Inflammatory macrophage treated with lipopolysaccharide for 4 hours (primary cell): ENCODE data around the gene SYNPR.

Experiments
- DNase-seq: peaks from one replicate; pipeline ENCODE4 v3.0.0-alpha.2; 2020

The SYNPR gene

DNA sequence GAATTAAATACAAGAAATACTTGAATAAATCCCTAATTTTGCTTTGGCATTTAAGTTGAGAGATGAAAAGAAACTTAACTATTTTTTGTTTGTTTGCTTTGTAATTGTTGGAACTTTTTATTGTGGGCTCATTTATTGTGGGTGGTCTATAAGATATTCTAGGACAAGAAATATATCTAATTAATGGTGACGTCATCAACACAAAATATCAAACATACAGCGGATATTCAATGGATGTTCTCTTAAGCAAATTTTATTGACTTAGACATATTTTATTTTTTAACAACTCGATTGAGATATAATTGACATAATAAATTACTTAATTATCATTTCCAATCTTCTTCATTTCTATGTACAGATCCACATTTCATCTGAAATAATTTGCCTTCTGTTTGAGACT lies 30.0 kb downstream of the SYNPR start:
- DNase-seq = no peak

DNA sequence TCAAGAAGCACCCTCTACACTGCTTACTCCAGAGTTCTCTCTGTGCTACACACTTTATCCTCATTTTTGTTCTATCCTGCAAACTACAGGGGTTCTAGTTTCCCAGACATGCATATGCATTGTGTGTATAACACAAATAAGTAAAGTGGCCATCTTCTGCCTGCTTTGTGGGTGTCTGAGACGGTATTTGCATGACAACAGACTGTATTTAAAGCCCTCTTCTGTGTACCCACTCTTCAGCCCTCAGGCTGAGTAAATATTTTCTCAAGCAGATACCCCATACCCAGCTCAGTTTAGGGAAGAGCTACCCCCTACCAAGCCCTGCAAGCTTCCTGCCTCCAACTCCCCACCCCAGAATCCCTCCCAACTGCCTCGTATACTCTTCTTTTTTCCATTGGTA lies 31.7 kb downstream of the SYNPR start:
- no peak for DNase-seq

DNA sequence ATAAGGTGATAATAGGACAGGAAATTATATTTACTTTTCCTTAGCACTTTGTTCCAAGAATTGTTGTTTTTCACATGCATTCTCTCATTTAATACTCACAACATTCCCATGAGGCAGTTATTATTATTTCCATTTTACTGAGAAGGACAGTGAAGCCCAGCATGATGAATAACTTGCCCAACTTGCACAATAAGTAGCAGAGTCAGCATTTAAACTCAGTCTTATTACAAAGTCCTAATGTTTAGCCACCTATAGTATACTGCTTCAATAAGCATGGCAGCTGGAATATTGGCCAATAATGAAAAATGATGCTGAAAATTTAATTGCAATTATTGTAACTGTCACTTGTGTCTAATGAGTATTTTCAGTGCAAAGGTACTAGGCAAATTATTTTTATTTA lies 45.7 kb downstream of the SYNPR start:
- no peak for DNase-seq

DNA sequence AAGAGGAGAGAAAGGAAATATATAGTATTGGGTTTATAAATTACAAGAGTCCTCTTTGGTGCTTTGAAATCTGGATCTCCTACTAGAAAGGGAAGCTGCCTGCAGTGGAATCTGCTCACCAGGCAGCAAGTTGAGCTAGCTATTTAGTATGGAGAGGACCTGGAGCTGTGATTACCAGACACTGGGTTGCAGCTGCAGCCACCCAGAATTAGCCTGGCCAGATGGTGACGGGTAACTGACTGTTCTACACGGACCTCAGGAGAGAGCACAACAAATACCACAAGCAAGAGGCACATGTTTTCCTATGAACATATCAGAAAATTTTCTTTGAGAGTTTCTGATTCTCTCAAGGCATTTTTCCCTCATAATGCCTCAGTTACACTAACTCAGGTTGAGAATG lies 46.5 kb downstream of the SYNPR start:
- no peak for DNase-seq

DNA sequence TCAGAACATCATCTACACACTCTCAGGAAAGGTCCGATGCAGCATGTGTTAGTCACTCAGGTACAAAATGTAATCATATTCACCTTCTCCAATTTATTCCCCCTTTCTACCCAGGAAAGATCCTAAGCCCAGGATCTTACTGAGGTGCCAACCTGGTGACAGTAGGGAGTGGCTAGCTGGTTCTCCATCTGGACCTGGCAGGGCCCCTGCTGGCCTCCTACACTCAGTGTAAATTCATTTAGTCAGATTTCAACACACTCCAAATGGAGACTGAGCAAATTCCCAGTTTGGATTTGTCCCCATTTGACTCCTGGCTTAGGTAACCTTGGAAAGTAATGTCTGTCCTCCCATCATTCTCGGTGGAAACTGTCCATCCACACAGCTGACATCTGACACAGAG lies 47.3 kb downstream of the SYNPR start:
- DNase-seq = no peak

DNA sequence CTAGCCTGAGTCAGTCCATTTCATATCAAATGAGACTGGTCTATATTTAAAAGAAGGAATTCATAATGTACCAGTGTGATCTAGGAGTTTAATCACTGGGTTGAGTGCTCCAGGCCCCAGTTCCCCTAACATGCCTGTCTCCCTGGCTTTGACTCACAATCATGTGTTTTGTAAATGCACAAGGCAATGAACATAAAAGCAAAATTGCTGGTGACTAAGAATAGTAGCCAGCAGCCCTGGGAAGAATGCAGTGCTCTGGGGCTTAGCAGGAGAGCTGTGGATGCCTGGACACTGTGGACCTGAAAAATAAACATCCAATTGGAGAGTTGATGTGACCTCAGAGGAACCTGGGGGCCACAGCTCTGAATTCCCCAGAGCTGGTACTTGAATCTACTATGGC lies 50.3 kb downstream of the SYNPR start:
- peak; percentile 15 for DNase-seq

DNA sequence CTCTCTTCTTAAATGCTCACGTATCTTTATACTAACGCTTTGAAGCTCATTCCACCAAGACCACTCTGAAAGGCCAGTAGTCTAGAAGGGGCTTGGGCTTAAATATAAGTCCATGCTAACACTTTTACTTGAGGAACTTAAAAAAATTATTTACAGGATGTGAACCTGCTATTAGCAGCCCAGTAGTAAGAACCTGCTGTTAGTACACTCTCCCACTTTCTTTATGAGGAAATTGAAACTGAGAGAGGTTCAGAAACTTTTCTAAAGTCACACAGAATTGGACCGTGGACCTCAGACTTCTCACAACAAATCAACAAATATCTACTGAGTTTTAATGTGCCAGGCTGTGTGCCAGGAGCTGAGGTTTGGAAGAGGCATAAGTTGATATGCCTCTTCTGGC lies 53.4 kb downstream of the SYNPR start:
- no peak for DNase-seq

DNA sequence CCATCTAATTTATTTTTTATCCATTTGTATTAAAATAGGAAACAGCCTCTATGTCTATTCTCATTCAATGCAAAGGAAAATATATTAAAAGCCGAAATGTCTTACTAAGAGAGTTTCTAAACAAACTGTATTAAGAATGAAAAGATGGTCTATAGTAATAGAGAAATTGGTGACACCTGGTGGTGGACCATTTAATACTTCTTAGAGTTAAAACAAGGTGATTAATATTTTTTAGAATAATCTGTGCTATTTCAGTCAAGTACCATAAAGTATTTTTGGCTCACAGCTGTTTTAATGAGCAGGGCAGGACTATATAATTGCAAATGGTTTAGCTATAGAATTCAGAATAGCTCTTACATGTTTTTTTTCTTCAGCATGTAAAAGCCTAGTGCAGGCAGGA lies 55.7 kb downstream of the SYNPR start:
- no peak for DNase-seq

DNA sequence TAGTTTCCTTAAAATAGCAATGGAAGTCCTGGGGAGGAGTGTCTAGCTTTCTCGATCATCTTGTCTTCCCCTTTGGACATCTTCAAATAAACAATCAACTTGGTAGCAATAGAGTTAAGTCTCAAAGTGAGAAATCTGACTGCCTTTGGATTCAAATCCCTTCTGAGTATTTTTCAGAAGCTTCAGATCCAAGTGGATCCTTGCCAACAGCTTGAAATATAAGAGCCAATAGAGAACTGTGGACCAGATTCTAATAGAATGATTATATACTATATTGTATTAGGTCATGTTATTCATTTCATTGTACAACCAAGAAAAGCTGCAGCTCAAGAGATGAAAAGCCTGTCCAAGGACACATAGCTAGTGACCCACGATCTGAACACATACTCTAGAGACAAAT lies 60.2 kb downstream of the SYNPR start:
- DNase-seq = no peak

DNA sequence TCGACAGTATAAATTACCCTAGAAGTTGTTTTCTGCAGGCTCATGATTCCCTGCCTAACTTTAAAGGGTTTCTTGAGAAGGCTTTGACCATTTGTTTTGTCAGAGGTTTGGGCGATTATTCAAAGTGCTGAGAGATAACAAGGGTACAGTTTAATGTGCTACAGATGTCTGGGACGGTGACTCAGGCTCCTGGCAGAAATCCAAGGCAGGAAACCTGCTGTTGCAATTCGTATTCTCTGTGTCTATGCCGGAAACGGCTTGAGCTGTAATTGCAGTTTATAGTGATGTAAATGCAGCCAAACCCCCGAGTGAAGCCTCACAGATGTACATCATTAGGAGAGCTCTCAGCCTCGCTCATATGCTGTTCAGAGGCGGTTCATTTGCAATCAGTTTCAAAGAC lies 65.6 kb downstream of the SYNPR start:
- peak; percentile 74 for DNase-seq

DNA sequence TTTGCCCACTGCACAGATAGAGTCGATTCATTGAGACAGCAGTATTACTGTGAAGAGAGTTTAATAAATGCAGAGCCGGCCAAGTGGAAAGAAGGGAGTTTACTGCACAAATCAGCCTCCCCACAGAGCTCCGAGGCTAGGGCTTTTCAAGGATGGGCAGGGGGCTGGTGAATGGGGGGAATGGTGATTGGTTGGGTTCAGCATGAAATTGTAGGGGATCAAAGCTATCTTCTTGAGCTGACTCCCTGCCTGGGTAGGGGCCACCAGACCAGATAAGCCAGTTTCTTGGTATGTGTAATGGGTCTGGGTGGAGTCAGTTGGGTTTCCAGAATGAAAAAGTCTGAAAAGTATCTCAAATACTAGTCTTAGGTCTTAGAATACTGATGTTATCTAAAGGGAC lies 66.6 kb downstream of the SYNPR start:
- DNase-seq = no peak

DNA sequence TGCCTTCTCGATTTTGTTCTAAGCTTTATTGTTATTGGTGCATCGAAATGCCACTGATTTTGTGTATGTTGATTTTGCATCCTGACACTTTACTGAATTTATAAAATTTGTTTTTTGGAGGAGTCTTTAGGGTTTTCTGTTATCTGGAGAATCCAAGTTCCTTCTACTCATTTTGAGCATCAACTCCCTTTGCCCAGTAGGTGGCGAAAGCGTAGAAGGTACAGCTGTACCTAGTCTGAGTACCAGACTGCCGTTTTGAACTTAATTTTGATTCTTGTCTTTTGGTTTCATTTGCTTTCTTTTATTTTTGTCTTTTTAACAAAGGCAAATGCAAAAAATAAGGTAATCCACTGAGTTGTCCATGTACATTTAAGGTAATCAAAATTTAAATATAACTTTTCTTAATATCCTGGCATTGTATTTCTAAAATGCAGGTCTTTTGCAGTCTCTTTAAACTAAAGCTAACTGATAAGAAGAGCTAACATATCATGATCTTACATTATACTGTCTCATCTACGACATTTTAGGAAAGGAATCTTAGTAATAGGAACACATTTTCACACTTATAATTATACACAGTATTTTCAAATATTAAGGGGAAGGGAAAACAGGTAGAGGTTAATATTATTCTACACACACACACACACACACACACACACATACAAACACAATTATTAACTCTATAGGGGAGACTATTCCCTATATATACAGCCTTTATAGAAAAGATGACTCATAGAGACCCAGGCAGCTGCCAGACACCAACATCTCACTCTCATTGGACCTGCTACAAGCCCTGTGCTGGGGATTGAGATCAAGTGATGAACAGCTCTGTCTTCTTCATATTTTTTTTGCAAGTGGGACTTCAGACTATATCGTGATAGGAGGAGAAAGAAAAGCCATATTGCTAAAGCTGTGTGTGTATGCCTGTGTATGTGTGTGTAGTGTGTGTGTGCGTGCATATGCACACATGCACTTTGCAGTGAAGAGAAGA lies 71.8 kb downstream of the SYNPR start:
- peak; percentile 66 for DNase-seq

DNA sequence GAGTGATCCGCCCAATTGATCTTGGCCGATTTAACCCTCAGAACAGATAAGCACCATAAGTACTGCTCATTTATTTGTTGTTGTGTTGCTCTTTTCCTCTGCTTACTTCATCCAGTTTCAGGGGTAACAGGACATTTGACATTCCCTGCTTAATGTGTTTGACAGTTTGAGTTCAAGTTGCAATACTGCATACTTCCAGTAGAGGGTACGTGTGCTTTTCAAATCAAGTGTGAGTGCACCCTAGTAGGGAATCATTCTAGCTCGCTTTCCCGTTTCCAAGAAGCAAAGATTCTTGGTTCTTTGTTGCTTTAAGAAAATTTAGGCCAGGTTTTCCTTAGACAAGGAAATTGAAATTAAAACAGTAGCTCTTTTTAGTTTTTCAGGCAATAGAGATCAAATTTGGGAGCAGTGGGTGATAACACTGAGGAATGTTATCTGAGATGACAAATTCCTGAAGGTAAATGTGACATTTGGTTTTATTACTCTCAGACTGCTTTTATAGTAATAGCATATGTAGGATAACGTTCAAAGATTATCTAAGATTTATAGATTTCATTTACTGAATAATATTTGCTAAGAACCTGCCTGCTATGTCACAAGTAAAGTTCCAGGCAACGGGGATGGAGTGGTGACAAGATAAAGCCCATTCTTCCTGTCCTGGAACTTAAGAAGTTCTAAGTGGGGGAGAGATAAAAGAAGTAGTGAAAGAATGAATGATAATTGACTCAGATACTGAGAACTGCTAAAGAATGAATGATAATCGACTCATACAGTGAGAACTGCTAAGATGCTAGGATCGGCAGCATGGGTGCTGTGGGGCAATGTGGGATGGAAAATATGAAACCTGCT lies 73.3 kb downstream of the SYNPR start:
- peak; percentile 41 for DNase-seq

DNA sequence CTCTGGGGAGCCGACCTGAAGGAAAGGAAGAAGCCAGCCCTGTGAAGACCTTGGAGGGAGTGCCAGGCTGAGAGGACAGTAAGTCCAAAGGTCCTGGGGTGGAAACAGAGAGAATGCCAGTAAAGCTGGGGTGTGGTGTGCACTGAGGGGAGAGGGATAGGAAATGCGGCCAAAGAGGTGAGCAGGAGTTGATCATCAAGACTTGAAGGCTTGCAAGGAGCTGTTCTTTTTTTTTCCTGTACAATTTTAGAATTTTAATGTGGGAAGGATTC lies 73.8 kb downstream of the SYNPR start:
- DNase-seq = no peak

DNA sequence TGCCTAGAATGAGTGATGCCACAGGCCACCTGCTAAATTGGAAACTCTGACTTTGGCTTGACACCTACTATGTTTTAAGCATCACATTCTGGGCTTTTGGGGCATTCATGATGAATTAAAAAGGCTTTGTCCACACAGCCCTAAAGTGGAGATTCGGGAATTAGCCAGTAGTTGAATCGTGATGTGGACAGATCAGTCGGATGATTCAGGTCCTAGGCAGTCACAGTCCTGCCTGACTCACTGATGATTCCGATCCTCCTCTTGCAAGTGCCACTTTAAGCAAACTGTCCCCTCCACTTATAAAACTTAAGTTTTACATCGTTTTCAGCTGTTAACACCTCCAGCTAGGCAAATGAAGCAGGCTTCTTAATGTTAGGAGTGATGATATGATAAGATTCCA lies 75.3 kb downstream of the SYNPR start:
- DNase-seq = no peak

DNA sequence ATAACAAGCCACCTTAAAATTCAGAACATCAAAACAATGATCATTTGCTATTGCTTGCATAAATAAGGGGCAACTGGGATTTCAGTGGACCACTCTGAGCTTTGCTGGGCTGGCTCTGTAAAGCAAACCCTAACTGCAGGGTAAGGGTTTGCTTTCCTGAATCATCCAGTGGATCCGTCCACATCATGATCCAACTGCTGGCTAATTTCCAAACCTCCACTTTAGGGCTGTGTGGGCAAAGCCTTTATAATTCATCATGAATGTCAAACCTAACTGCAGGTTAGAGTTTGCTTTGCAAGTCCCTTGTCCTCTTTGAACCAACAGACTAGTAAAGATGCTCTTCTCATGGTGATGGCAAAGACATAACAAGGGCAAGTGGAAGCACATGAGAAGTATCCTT lies 76.1 kb downstream of the SYNPR start:
- DNase-seq = no peak

DNA sequence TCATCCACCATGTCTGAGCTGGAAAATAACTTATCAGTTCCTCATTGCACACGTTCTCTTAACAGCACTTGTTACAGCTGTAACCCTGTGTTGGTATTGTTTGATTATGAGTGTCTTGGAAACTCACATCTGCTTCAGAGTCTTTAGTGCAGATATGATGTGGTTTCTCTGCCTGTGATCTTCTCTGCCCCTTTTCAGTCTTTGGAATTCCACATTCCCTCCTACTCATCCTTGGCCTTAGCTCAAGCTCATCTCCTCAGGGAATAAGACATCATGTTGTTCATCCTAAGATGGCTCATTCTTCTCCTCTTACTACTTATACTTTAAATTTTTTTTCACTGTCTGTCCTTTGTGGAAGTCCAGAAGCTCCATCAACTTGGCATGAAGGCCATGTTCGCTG lies 77.7 kb downstream of the SYNPR start:
- DNase-seq = no peak

DNA sequence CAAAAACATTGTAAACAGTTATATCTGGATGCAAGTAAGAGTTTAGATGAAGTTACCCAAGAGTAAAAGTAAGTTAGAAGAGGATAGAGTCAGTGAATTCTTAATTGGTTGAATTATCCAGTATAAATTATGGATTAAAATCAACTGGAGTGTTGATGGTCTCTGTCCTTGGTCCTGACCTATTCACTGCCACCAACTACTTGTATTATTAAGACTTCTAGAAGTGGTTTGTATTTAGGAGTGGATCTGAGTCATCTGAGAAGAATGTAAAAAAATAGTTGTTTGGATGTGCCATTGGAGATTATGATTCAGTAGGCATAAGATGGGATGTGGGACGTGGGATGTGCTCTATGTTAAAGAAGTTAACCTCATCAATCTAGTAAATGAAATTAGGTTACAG lies 86.4 kb downstream of the SYNPR start:
- DNase-seq = no peak

DNA sequence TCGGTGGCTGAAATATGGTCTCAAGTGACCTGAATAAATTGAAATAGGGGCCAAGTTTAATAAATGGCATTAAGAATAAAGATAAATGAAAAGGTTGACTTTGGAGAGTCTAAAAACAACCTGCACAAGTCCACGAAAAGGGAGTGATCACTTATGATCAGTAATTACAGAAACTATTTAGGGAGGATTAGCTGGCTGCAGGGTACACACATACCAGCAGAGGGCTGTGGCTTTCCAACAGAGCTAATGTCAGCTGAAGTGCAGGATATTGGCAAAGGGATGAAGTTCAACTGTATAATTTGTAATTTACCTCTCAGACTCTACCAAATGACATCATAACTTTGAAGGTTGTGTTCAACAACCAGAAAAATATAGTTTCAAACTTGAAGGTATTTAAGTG lies 86.8 kb downstream of the SYNPR start:
- no peak for DNase-seq

DNA sequence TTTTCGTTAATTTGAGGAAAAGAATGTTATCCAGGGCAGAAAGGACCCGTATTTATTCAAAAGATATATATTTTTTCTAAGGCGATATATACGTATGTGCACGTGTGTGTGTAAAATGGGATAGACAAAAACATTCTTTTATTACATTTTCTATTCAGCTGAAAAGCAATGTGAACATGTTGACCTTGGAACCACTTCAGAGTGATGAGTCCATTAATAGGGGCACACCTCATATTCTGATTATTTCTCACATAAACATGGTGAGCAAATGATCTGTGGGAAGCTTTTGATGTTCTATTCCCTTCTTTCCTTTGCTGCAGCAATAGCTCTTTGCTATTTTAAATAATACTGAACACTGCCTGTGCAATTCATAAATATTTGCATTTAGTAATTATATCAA lies 87.6 kb downstream of the SYNPR start:
- no peak for DNase-seq

DNA sequence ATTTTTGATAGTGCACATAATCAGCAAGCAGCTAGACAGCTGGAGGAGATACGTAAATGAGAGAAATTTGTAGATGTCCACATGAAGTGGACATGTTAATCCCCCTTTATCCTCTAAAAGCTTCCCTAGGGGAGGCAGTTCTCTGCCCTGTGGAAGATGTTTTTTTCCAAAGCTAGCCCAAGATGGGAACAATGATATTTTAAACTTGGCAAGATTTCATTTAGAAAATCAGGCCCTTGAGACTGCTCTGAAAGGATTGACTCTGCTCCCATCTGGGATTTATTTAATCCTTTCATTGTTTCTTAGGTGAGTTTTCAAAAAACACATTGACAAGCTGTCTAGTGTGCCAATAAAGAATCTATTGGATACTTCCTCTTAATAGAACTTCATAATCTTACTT lies 92.0 kb downstream of the SYNPR start:
- DNase-seq = no peak

DNA sequence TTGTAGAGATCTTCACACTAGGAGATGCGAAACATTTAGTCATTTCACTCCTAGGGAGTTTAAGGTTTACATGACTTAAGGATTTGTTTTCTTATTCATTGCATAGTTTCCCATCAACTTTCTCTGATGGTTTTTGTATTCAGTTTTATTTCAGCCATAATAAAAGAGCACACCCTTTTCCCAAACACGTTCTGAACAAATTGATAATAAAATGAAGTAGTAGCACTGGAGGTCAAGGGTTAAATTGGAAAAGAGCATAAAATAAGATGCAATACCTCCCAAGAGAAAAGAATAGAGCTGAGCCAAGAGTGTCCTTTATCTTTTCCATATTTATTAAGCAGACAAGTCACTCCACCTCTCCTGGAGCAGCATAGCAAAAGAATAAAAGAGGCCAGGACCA lies 104.9 kb downstream of the SYNPR start:
- no peak for DNase-seq

DNA sequence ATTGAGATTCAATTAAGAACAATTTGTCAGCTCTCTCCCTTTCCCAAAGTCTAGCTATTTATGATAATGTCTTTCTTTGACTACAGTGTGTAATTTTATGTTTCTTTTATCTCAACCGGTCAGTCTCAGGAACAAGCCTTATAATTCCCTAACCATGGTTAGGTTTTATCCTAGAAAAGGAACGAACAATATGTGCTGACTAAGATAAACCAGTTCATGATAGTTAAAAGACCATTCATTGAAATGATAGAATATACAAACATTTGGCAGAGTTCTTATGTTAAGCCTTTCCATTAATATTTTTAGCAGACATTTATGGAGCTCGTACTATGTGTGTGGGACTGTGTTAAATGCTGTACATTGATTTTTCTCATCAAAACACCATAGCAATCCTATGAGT lies 106.3 kb downstream of the SYNPR start:
- no peak for DNase-seq

DNA sequence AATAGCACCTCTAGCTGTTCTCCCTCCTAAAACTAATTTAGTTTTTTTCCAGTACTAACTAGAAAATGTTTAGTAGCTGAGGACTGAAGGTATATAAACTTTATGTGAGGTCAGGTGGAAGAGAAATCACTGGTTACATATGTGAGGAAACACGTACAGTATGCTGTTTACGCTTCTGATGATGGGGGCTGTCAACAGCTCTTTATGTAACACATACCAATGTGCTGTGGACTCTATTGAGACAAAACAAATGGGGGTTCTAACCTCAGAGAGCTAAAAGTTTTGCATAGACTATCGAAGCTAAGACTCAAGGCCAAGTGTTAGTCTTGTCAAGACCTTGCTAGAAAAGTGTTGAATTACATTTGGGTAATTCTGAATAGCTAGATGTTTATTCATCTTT lies 107.5 kb downstream of the SYNPR start:
- DNase-seq = no peak
